Stimulated activated CD4-positive, alpha-beta T cell treated with anti-CD3 and anti-CD28 coated beads, Interleukin-4, amount 100 ng/mL, for 48 hours (primary cell): ENCODE data around the gene PMIS2.
"Not testable (repeated sequence)": the region's sequence is repeated elsewhere in the genome, so short reads cannot be mapped to it uniquely, and the experiment has no call there.

Experiments used
- DNase-seq, 2 donors: peaks; one replicate each; pipeline ENCODE4 v3.0.0-alpha.2; 2020; ENCODE audit warnings: low read depth in 2 of 2

The PMIS2 gene

DNA sequence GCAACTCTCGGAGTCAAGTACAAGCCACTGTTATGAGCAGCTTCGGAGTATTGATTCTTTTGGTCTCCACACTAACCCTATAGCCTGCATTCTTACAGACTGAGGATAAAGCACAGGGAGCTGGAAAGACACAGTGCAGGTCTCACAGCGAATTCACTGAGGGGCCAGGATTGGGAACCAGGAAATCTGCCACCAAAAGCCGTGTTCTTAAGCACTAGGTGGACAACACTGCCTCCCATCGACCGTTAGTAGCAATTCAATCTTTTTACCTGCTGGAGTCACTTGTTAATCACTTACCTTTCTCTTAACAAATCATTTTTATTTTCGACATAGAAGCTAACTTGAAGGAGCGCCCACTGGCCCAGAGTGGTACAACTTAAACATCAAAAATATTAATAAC is 6.3 kb downstream of the PMIS2 start:
- no peak for DNase-seq

- DNase-seq = not testable (repeated sequence)
Observed at GRCh38 chr19:35595026-35595425, 9.1 kb downstream of the PMIS2 start.

- no peak for DNase-seq
Observed at GRCh38 chr19:35595928-35596327, 10.0 kb downstream of the PMIS2 start.

DNA sequence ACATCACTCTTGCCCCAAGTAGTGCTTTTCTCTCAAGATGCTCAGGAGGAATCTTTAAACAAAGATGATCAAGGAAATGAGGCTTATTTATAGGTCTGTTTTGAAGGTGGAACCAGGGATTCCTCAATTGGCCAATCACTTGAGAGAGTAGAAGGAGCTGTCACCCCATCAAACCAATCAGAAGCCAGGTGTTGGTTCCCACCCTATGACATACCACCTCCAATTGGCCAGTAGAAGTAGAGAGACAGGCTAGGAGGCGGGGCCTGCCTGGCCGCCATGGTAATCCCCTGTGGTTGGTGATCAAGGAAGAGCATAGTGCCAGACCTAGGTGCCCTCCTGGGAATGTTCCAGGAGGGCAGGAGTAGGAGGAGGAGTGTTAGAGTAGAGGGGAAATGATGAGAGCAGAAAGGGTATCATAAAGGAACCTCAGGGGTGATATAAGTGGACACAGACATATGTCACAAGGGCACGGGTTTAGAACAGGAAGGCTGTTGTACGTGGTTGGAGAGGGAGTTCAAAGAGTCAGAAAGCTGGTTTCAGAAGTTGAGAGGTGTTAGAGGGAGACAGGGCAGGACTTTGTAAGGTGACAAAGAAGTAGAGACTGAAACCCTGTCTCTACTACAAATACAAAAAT is 10.5 kb downstream of the PMIS2 start:
- DNase-seq = no peak

- DNase-seq = no peak
Observed at GRCh38 chr19:35601971-35602370, 16.0 kb downstream of the PMIS2 start.

DNA sequence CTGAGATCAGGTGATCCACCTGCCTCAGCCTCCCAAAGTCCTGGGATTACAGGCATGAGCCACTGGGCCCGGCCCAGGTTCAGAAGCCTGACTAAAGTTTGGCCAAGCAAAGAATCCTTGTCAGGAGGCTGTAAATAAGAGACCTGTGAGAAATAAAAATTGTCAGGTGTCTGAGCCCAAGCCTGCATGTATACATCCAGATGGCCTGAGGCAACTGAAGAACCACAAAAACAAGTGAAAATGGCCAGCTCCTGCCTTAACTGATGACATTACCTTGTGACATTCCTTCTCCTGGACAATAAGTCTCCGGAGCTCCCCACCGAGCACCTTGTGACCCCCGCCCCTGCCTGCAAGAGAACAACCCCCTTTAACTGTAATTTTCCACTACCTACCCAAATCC is 18.5 kb downstream of the PMIS2 start:
- not testable (repeated sequence) for DNase-seq

DNA sequence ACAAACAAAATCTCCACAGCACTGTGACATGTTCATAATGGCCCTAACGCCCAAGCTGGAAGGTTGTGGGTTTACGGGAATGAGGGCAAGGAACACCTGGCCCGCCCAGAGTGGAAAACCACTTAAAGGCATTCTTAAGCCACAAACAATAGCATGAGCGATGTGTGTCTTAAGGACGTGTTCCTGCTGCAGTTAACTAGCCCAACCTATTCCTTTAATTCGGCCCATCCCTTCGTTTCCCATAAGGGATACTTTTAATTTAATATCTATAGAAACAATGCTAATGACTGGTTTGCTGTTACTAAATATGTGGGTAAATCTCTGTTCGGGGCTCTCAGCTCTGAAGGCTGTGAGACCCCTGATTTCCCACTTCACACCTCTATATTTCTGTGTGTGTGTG is 21.2 kb downstream of the PMIS2 start:
- not testable (repeated sequence) for DNase-seq

DNA sequence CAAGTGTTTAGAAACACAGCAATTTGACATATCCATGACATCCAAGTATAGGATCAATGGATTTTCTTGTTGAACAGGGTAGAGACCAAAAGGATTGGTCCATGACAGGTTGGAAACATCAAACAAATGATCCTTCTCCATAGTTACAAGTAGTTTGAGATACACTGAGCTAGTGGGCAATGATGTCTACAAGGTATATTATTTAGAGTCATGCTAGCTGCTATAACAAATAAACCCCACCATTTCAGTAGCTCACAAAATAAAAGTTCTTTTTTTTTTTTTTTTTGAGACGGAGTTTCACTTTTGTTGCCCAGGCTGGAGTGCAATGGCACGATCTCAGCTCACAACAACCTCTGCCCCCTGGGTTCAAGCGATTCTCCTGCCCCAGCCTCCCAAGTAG is 21.7 kb downstream of the PMIS2 start:
- no peak for DNase-seq

- no peak for DNase-seq
Observed at GRCh38 chr19:35608251-35608650, 22.3 kb downstream of the PMIS2 start.

DNA sequence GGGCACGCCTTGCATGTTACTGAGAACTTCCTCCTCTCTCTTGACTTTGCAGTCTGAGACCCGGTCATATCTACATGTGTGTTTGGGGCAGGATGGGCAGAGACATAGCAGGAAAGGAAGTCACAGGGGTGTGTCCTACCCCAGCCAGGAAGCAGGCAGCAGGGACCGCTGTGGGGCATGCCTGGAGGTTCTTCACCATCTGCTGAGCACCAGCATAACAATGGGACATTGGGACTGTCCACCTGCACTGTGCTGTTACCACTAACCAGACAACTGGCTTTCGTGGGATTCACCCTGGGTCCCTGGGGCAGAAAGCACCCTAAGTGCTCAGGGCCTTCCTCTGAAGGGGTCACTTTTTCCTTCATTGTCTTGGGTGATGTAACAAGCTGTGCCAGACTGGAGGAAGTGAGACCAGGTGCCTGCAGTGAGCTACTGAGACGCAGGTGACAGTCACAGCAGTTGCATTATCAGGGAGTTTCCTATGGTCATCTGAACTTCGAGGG is 23.9 kb downstream of the PMIS2 start:
- DNase-seq = no peak

DNA sequence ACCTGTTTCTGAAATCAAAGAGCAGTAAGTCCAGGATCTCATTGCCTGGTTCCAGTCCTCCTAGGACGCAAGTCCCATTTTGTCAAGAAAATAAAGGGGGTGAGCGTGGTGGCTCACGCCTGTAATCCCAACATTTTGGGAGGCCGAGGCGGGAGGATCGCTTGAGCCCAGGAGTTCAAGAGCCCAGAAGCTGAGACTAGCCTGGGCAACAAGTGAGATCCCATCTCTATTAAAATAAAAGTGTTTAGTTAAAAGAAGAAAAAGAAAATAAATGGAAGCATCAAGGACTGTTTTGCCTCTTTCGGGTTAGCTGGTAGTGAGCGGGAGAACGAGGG is 26.2 kb downstream of the PMIS2 start:
- no peak for DNase-seq

DNA sequence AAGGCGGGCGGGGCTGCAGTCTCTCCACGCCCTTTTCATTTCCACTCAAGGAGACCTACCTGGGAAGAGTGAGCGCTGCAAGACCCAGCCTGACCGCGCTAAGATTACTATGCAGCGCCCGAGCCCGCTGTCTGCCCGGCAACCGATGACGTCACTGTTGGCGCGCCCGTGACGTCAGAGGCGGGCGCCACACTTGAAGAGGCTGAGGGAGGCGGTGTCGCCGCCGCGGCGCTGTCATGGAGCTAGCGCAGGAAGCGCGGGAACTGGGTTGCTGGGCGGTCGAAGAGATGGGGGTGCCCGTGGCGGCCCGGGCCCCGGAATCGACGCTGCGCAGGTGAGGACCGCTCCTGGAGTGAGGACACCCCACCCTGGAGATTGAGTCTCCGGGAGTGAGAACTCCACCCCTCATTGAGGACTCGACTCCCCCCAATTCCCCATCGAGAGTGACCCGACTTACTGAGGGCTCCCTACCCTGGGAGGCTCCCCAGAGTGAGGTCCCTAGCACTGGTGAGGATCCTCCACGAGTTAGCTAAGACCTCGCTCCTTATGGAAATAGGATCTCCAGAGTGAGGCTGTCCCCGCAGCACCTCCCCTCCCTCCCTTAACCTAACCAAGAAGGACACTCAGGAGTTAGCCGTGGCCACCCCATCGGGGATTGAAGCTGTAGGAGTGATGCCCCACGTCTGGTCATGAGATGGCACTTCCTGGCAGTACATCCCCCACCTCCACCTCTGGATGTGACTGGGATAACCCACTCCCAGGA is 26.8 kb downstream of the PMIS2 start, which contains the start of gene HAUS5:
Gene HAUS5, plus strand, starts transcription at position 177 of the 763 bp plus-strand sequence. Its CDS starts 60 bp downstream, at position 237.
- DNase-seq = peak; percentile 90 to 96

DNA sequence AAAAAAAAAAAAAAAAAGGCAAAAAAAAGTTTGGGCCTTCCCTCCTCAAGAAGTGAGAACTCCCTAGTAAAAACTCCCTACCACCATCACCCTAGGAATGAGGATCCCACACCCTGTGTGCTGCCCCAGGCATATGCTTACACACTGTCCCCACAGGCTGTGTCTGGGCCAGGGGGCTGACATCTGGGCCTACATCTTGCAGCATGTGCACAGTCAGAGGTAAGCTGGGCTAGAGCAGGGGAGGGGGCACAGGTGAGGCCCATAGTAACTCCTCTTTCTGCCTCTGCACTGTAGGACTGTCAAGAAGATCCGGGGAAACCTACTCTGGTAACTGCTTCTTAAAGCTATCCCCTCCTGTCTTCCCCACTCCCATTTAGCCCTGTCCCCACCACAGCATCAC is 27.6 kb downstream of the PMIS2 start:
- no peak for DNase-seq

GRCh38 chr19:35615036-35615435 is 29.1 kb downstream of the PMIS2 start:
- DNase-seq = no peak

GRCh38 chr19:35618857-35619256 is 32.9 kb downstream of the PMIS2 start:
- DNase-seq = no peak

- no peak for DNase-seq
Observed at GRCh38 chr19:35619290-35619923, 33.4 kb downstream of the PMIS2 start.

GRCh38 chr19:35620001-35620400 is 34.0 kb downstream of the PMIS2 start:
- no peak for DNase-seq

DNA sequence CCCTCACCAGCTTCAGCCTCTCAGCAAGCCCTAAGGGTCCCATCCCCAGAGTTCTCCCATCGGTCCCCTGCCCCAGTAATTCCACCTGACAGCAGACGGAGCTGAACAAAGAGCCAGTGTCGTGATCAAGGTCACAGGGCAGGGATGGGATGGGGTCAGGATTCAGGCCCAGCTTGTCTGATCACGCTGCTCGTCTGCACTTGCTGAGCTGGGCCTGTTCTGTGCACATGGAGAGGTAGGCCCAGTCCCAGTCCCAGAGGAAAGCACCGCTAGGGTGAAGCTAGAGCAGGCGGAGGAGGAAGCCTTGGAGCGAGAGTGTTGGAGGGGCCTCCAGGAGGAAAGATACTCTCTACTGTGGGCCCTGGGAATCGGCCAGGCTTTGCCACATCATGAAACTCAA is 35.7 kb downstream of the PMIS2 start:
- DNase-seq = no peak

DNA sequence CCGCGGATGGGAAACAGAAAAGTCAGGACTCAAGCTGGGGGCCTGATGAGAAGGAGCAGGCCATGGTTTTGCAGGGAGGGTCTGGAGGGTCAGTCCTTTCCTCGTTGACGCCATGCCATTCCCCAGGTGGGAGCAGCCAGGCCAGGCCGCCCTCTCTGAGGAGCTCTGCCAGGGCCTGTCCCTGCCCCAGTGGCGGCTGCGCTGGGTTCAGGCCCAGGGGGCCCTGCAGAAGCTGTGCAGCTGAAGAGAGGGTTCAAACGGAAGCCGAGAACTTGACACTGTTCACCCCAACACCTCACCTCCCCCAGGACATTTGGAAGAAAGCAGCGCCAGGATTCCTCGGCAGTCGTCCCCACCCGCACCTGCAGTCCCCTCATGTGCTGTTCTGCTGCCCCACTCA is 36.8 kb downstream of the PMIS2 start:
- DNase-seq = no peak

- no peak for DNase-seq
Observed at GRCh38 chr19:35623327-35624010, 37.5 kb downstream of the PMIS2 start.

DNA sequence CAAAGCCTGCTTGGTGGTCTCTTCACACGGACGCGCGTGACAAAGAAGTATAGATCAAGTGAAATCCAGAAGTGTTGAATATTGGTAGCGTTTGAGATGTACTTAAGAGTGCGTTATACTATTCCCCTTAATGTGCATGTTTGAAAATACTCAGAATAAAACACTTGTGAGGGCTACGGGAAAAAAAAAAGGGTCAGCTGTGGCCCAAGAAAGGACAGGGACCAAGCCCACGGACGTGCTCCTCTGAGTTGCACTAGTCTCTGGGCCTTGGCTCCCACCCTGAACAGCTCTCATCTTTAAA is 42.2 kb downstream of the PMIS2 start:
- no peak for DNase-seq

DNA sequence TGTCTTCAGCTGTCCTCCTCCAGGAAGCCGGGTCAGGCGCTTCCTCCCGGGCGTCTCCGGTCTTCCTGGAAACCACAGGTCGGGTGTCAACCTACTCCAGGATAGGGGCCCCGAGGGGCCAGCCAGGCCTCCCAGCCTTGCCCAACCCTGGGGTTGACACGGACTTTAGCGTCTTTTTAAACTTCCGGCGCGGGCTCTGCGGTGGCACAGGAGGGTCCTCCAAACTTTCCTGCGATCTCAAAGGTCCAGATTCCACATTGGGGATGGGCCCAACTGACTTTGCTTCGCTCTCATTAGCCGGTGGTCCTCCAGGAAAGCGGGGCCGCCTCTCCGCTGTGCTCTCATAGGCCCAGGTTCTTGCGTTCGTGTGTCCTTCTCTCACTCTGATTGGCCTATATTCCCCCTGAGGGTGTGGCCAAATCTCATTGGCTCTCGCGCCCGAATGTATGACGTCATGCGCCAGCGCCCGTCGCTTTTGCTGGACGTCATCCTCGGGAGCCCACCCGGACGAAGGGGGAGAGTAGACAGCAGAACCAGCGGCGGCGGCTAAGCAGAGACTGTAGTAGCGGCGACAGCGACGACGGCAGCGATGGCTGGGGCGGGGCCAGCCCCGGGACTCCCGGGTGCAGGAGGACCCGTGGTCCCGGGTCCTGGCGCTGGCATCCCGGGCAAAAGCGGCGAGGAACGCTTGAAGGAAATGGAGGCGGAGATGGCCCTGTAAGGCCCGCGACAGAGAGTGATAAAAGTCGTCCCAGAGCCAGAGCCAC is 42.8 kb downstream of the PMIS2 start, which contains the start of gene RBM42:
Gene RBM42, plus strand, starts transcription at position 472 of the 767 bp plus-strand sequence. Its CDS starts 118 bp downstream, at position 590.
- DNase-seq = peak; percentile 94 to 95
